PC-9 (cell line): ENCODE measurements around the gene OR2A12.

Experiments used
- CTCF ChIP-seq: fragments of 200-600 bp; sonication (generic); conservative IDR thresholded peaks from 2 replicates; pipeline ENCODE4 v1.6.1; 2017; ENCODE audit warnings: mixed run types, antibody characterized with exemption, mild to moderate bottlenecking, moderate library complexity
- EZH2 ChIP-seq: fragments of 200-600 bp; sonication (generic); IDR thresholded peaks from 2 replicates; pipeline ENCODE4 v1.8.0; 2017; ENCODE audit warnings: antibody characterized with exemption, low read depth

GRCh38 chr7:144148224-144148827 lies 62.2 kb downstream of the OR2A12 start:
- TF ChIP-seq CTCF = no peak
- no peak for TF ChIP-seq EZH2
